GM12873 (cell line): Measurements from ENCODE around the gene CERS6.

ENCODE experiments used
- CTCF ChIP-seq: IDR thresholded peaks from 2 replicates; pipeline ENCODE4 v1.5.1; 2012; ENCODE audit warnings: low read depth, mild to moderate bottlenecking, moderate library complexity, low read length, control low read depth; ENCODE audit not compliant: insufficient read depth; ENCODE audit errors: missing control alignments

CERS6 gene

GRCh38 chr2:168470320-168471162 lies 14.5 kb downstream of the CERS6 start:
- TF ChIP-seq CTCF: no peak

GRCh38 chr2:168471163-168471475 lies 15.0 kb downstream of the CERS6 start:
- no peak for TF ChIP-seq CTCF

GRCh38 chr2:168475636-168476035 lies 19.6 kb downstream of the CERS6 start:
- no peak for TF ChIP-seq CTCF

- TF ChIP-seq CTCF: no peak
Observed at GRCh38 chr2:168478206-168478605, 22.1 kb downstream of the CERS6 start.

- no peak for TF ChIP-seq CTCF
Observed at GRCh38 chr2:168480356-168480755, 24.3 kb downstream of the CERS6 start.

GRCh38 chr2:168480825-168481585 lies 24.9 kb downstream of the CERS6 start:
- no peak for TF ChIP-seq CTCF

- no peak for TF ChIP-seq CTCF
Observed at GRCh38 chr2:168482269-168482668, 26.2 kb downstream of the CERS6 start.
